Measurements from ENCODE around the gene MLYCD.
A peak's percentile ranks its signal among the peaks of the same experiment; 100 is the strongest.

Gene MLYCD

GRCh38 chr16:83898463-83899271 lies at the start of gene MLYCD:
Gene MLYCD (plus strand): TSS chr16:83899115. CDS start chr16:83899145, 30 bp downstream.
- Histone ChIP-seq H3K27me3 (ENCODE audit: control insufficient read depth, low read length) (no peaks in the 10 kb centered on the region), H3F3A (ENCODE audit: control insufficient read depth, insufficient read depth) (no peaks in the 10 kb centered on the region), H3K9me3 (ENCODE audit: control insufficient read depth, insufficient read depth, low read length) (no peaks in the 10 kb centered on the region), H3K4me2 (ENCODE audit: low read length) (peak within 1 kb of the TSS; percentile 97), H3K27ac (ENCODE audit: low read depth, low read length) (no peak within 1 kb of the TSS), H3K4me3 (ENCODE audit: low read length) (peak within 1 kb of the TSS; percentile 80), H3K9me2 (replicated peaks; ENCODE audit: control insufficient read depth, low read length) (no peaks in the 10 kb centered on the region), H3K79me2 (ENCODE audit: control insufficient read depth, low read length) (peaks cover 5% of the 10 kb centered on the region), H3K36me3 (ENCODE audit: control insufficient read depth, low read length) (no peaks in the 10 kb centered on the region), H3K4me1 (ENCODE audit: control insufficient read depth, low read length) (peaks cover 14% of the 10 kb centered on the region), H4K20me1 (ENCODE audit: control insufficient read depth, insufficient read depth, low read depth, low read length) (peaks cover 5% of the 10 kb centered on the region; the same call in 1 of the 2 replicates)
- no peak for TF ChIP-seq EZH2phosphoT487 (IDR thresholded peaks at IDR 0.05; ENCODE audit: borderline replicate concordance, low read length)
- TF ChIP-seq, protein P1, sequence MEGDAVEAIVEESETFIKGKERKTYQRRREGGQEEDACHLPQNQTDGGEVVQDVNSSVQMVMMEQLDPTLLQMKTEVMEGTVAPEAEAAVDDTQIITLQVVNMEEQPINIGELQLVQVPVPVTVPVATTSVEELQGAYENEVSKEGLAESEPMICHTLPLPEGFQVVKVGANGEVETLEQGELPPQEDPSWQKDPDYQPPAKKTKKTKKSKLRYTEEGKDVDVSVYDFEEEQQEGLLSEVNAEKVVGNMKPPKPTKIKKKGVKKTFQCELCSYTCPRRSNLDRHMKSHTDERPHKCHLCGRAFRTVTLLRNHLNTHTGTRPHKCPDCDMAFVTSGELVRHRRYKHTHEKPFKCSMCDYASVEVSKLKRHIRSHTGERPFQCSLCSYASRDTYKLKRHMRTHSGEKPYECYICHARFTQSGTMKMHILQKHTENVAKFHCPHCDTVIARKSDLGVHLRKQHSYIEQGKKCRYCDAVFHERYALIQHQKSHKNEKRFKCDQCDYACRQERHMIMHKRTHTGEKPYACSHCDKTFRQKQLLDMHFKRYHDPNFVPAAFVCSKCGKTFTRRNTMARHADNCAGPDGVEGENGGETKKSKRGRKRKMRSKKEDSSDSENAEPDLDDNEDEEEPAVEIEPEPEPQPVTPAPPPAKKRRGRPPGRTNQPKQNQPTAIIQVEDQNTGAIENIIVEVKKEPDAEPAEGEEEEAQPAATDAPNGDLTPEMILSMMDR (IDR thresholded peaks at IDR 0.05; ENCODE audit: low read depth, low read length, poor library complexity, severe bottlenecking): no peak

GRCh38 chr16:83849421-83849820 lies 49.5 kb upstream of the MLYCD start:
- TF ChIP-seq, protein P1 (IDR thresholded peaks at IDR 0.05; ENCODE audit: low read depth, low read length, poor library complexity, severe bottlenecking): no peak
- no peak for TF ChIP-seq EZH2phosphoT487 (IDR thresholded peaks at IDR 0.05; ENCODE audit: borderline replicate concordance, low read length)
- no peak overlapping the region for H3K4me2 ChIP-seq (ENCODE audit: low read length)
- H3K4me3 ChIP-seq (ENCODE audit: low read length): no peak overlapping the region
- H3K79me2 ChIP-seq (ENCODE audit: control insufficient read depth, low read length): no peaks in the 10 kb centered on the region
- H3K36me3 ChIP-seq (ENCODE audit: control insufficient read depth, low read length): no peaks in the 10 kb centered on the region
- no peaks in the 10 kb centered on the region for H4K20me1 ChIP-seq (ENCODE audit: control insufficient read depth, insufficient read depth, low read depth, low read length)
- H3K4me1 ChIP-seq (ENCODE audit: control insufficient read depth, low read length): no peaks in the 10 kb centered on the region
- no peaks in the 10 kb centered on the region for H3K9me2 ChIP-seq (replicated peaks; ENCODE audit: control insufficient read depth, low read length)
- no peaks in the 10 kb centered on the region for H3F3A ChIP-seq (ENCODE audit: control insufficient read depth, insufficient read depth)
- no peaks in the 10 kb centered on the region for H3K9me3 ChIP-seq (ENCODE audit: control insufficient read depth, insufficient read depth, low read length)
- H3K27ac ChIP-seq (ENCODE audit: low read depth, low read length): no peak overlapping the region
- H3K27me3 ChIP-seq (ENCODE audit: control insufficient read depth, low read length): no peaks in the 10 kb centered on the region

DNA sequence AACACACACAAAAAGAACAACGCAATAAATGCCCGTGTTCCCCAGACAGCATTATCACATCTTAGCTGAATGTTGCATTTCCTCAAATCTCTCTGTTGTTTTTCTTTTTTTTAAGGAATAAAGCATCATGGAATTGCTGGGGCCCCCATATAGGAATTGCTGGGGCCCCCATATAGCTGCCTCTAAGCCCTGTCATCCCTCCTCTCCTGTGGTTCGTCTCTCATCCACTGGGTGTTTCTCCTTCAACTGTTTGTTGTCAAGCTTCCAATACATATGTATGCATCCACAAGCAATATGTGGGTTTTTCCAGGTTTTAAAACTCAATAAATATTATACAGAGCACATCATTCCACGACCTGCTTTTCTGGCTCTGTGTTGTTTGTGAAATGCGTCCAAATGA lies 48.0 kb upstream of the MLYCD start:
- TF ChIP-seq, protein P1 (IDR thresholded peaks at IDR 0.05; ENCODE audit: low read depth, low read length, poor library complexity, severe bottlenecking): no peak
- no peak for TF ChIP-seq EZH2phosphoT487 (IDR thresholded peaks at IDR 0.05; ENCODE audit: borderline replicate concordance, low read length)
- H3F3A ChIP-seq (ENCODE audit: control insufficient read depth, insufficient read depth): no peaks in the 10 kb centered on the region
- no peak overlapping the region for H3K4me3 ChIP-seq (ENCODE audit: low read length)
- H3K4me1 ChIP-seq (ENCODE audit: control insufficient read depth, low read length): no peaks in the 10 kb centered on the region
- no peak overlapping the region for H3K27ac ChIP-seq (ENCODE audit: low read depth, low read length)
- H3K4me2 ChIP-seq (ENCODE audit: low read length): no peak overlapping the region
- H3K27me3 ChIP-seq (ENCODE audit: control insufficient read depth, low read length): no peaks in the 10 kb centered on the region
- H3K36me3 ChIP-seq (ENCODE audit: control insufficient read depth, low read length): no peaks in the 10 kb centered on the region
- no peaks in the 10 kb centered on the region for H4K20me1 ChIP-seq (ENCODE audit: control insufficient read depth, insufficient read depth, low read depth, low read length)
- H3K79me2 ChIP-seq (ENCODE audit: control insufficient read depth, low read length): no peaks in the 10 kb centered on the region
- H3K9me2 ChIP-seq (replicated peaks; ENCODE audit: control insufficient read depth, low read length): no peaks in the 10 kb centered on the region
- H3K9me3 ChIP-seq (ENCODE audit: control insufficient read depth, insufficient read depth, low read length): no peaks in the 10 kb centered on the region

Measured in DOHH2 (cell line).